Left lung (tissue), 10 donors: ENCODE data around the gene PPP2R2C. TPM values are rescaled to one million over a fixed set of nuclear protein-coding genes. Genes with fewer than 3 reads are reported as not detected.

ENCODE experiments used
- ATAC-seq: fragments of 200-7000 bp; cut with Tn5 transposase; one replicate; pipeline ENCODE4 v1.9.1; 2020; ENCODE audit warnings: moderate library complexity
- DNase-seq, 4 donors: peaks; one replicate each; pipeline ENCODE4 v3.0.0-alpha.2; 2013 to 2020
- H3K27ac ChIP-seq, 2 donors: fragments of 200-600 bp; sonication (generic) in 1 of 2; one replicate each; pipeline versions ENCODE4 v1.5.0 to v1.8.0; 2020 to 2021
- H3K27me3 ChIP-seq, 2 donors: fragments of 200-600 bp; sonication (generic) in 1 of 2; one replicate each; pipeline versions ENCODE4 v1.5.0 to v1.8.0; 2020 to 2021
- H3K36me3 ChIP-seq, 2 donors: fragments of 200-600 bp; sonication (generic) in 1 of 2; one replicate each; pipeline versions ENCODE4 v1.5.0 to v1.8.0; 2020 to 2021
- H3K4me1 ChIP-seq, 2 donors: fragments of 200-600 bp; one replicate each; pipeline ENCODE4 v1.8.0; 2021
- H3K4me3 ChIP-seq, 2 donors: fragments of 200-600 bp; sonication (generic) in 1 of 2; one replicate each; pipeline versions ENCODE4 v1.5.0 to v1.8.0; 2020 to 2021; ENCODE audit warnings: mild to moderate bottlenecking in 1 of 2
- H3K9me3 ChIP-seq, 2 donors: fragments of 200-600 bp; sonication (generic) in 1 of 2; one replicate each; pipeline versions ENCODE4 v1.5.0 to v1.8.0; 2020 to 2021
- CTCF ChIP-seq, 2 donors: fragments of 200-600 bp; sonication (generic) in 1 of 2; IDR thresholded peaks; one replicate each; pipeline versions ENCODE4 v1.5.0 to v1.8.0; 2021; ENCODE audit warnings: antibody characterized with exemption in 2 of 2
- intact Hi-C, 2 donors: fragments of 100-400 bp; cut with DNase I; formaldehyde crosslinking; loops; one replicate each; pipeline versions ENCODE4 v1.11.2 to v1.14.2; 2022
- polyA plus RNA-seq, 6 donors: library from polyadenylated mRNA; unstranded; fragments of 120-200 nt; gene quantifications; one replicate each; pipeline ENCODE4 v1.2.1, GENCODE V29; 2013; ENCODE audit not compliant: insufficient read length in 6 of 6
- total RNA-seq, 2 donors: library from RNA; stranded (reverse); fragmentation: NEBNext Ultra II Directional; extraction: Animal tissue kit (Norgen Biotek cat#: 25700); gene quantifications; one replicate each; pipeline ENCODE4 v1.2.1, GENCODE V29; 2021
- donor health status: DM: no; HTN: yes; CAD: no.
- donor health status: DM: no; HTN: no; CAD: no.

Gene PPP2R2C
- total and polyA plus RNA-seq, 8 donors: 0.29 to 0.50 (median 0.43) TPM; not detected in 1

DNA sequence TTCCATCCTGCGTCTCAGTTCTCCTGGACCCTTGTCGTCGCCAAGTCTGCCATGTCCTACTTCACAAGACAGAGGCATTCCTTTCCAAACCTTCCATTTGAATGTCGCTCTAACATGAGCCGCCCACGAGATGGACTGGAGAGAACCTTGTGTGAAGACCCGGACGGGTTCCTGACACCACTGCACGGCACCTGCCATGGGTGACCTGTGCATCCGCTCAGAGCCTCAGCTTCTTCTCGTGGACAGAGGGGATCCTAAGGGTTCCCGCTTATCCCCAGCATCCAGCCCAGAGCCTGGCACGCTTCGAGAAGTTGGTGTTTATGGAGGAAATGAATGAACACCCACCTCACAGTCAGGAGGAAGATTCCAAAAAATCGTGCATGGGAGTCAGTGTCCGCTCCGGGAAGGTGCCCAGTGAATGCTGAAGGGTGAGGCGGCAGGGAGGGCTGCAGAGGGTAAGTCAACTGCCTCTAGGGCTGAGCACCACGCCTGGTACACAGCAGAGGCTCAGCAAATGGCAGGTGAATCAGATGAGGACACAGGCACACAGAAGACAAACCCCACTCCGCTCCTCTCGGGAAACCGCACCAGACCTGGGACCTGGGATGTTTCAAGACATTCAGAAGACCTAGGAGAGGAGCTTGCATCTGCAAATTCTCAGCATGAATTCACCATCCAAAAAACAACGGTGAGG lies 150.2 kb downstream of the PPP2R2C start:
- TF ChIP-seq CTCF (IDR thresholded peaks at IDR 0.05): no peak
- peaks cover 0 to 32% of the 10 kb centered on the region in 2 donors for H3K27me3 ChIP-seq
- peaks cover 0 to 5% of the 10 kb centered on the region in 2 donors for H3K9me3 ChIP-seq
- intact Hi-C loops: no loop called here
- DNase-seq: no peak
- H3K4me1 ChIP-seq: peaks cover 0 to 9% of the 10 kb centered on the region in 2 donors
- H3K27ac ChIP-seq: no peak overlapping the region
- no peak for ATAC-seq
- no peaks in the 10 kb centered on the region for H3K36me3 ChIP-seq
- no peak overlapping the region for H3K4me3 ChIP-seq

- intact Hi-C loops: no loop called here
- H3K9me3 ChIP-seq: peaks cover 0 to 5% of the 10 kb centered on the region in 2 donors
- no peak for TF ChIP-seq CTCF (IDR thresholded peaks at IDR 0.05)
- H3K36me3 ChIP-seq: no peaks in the 10 kb centered on the region
- no peak overlapping the region for H3K4me3 ChIP-seq
- H3K27me3 ChIP-seq: peaks cover 0 to 31% of the 10 kb centered on the region in 2 donors
- DNase-seq (no peak), ATAC-seq (no peak)
- H3K27ac ChIP-seq: no peak overlapping the region
- H3K4me1 ChIP-seq: peaks cover 0 to 9% of the 10 kb centered on the region in 2 donors
Measured at GRCh38 chr4:6321361-6321760, 151.1 kb downstream of the PPP2R2C start.

- Histone ChIP-seq H3K27me3 (peaks cover 0 to 24% of the 10 kb centered on the region in 2 donors), H3K4me3 (no peak overlapping the region), H3K27ac (no peak overlapping the region), H3K4me1 (peaks cover 0 to 9% of the 10 kb centered on the region in 2 donors), H3K36me3 (no peaks in the 10 kb centered on the region), H3K9me3 (peaks cover 0 to 5% of the 10 kb centered on the region in 2 donors)
- ATAC-seq (no peak), DNase-seq (no peak)
- no peak for TF ChIP-seq CTCF (IDR thresholded peaks at IDR 0.05)
- intact Hi-C loops: no loop called here
Measured at GRCh38 chr4:6320663-6321062, 151.8 kb downstream of the PPP2R2C start.

GRCh38 chr4:6319530-6320150 lies 152.8 kb downstream of the PPP2R2C start:
- intact Hi-C loops: no loop called here
- H3K27ac ChIP-seq: no peak overlapping the region
- no peaks in the 10 kb centered on the region for H3K4me1 ChIP-seq
- H3K9me3 ChIP-seq: peaks cover 0 to 5% of the 10 kb centered on the region in 2 donors
- ATAC-seq: no peak
- TF ChIP-seq CTCF (IDR thresholded peaks at IDR 0.05): no peak
- no peaks in the 10 kb centered on the region for H3K36me3 ChIP-seq
- H3K4me3 ChIP-seq: no peak overlapping the region
- H3K27me3 ChIP-seq: peaks cover 0 to 14% of the 10 kb centered on the region in 2 donors
- DNase-seq: no peak

- H3K9me3 ChIP-seq: peaks cover 0 to 5% of the 10 kb centered on the region in 2 donors
- no peak overlapping the region for H3K27ac ChIP-seq
- ATAC-seq (no peak), DNase-seq (no peak)
- peaks cover 0 to 9% of the 10 kb centered on the region in 2 donors for H3K27me3 ChIP-seq
- no peak overlapping the region for H3K4me3 ChIP-seq
- no peaks in the 10 kb centered on the region for H3K36me3 ChIP-seq
- no peak for TF ChIP-seq CTCF (IDR thresholded peaks at IDR 0.05)
- intact Hi-C loops: no loop called here
- no peaks in the 10 kb centered on the region for H3K4me1 ChIP-seq
Measured at GRCh38 chr4:6318206-6318605, 154.2 kb downstream of the PPP2R2C start.
